Left lung (tissue), 10 donors: Measurements from ENCODE around the gene SUPT3H. TPM values are rescaled to one million over a fixed set of nuclear protein-coding genes. Genes with fewer than 3 reads are reported as not detected.
"Not testable (repeated sequence)": the region's sequence is repeated elsewhere in the genome, so short reads cannot be mapped to it uniquely, and the experiment has no call there.

Experiments
- ATAC-seq: fragments of 200-7000 bp; cut with Tn5 transposase; one replicate; pipeline ENCODE4 v1.9.1; 2020; ENCODE audit warnings: moderate library complexity
- DNase-seq, 4 donors: peaks; one replicate each; pipeline ENCODE4 v3.0.0-alpha.2; 2013 to 2020
- H3K27ac ChIP-seq, 2 donors: fragments of 200-600 bp; sonication (generic) in 1 of 2; one replicate each; pipeline versions ENCODE4 v1.5.0 to v1.8.0; 2020 to 2021
- H3K27me3 ChIP-seq, 2 donors: fragments of 200-600 bp; sonication (generic) in 1 of 2; one replicate each; pipeline versions ENCODE4 v1.5.0 to v1.8.0; 2020 to 2021
- H3K36me3 ChIP-seq, 2 donors: fragments of 200-600 bp; sonication (generic) in 1 of 2; one replicate each; pipeline versions ENCODE4 v1.5.0 to v1.8.0; 2020 to 2021
- H3K4me1 ChIP-seq, 2 donors: fragments of 200-600 bp; one replicate each; pipeline ENCODE4 v1.8.0; 2021
- H3K4me3 ChIP-seq, 2 donors: fragments of 200-600 bp; sonication (generic) in 1 of 2; one replicate each; pipeline versions ENCODE4 v1.5.0 to v1.8.0; 2020 to 2021; ENCODE audit warnings: mild to moderate bottlenecking in 1 of 2
- H3K9me3 ChIP-seq, 2 donors: fragments of 200-600 bp; sonication (generic) in 1 of 2; one replicate each; pipeline versions ENCODE4 v1.5.0 to v1.8.0; 2020 to 2021
- CTCF ChIP-seq, 2 donors: fragments of 200-600 bp; sonication (generic) in 1 of 2; IDR thresholded peaks; one replicate each; pipeline versions ENCODE4 v1.5.0 to v1.8.0; 2021; ENCODE audit warnings: antibody characterized with exemption in 2 of 2
- intact Hi-C, 2 donors: fragments of 100-400 bp; cut with DNase I; formaldehyde crosslinking; loops; one replicate each; pipeline versions ENCODE4 v1.11.2 to v1.14.2; 2022
- polyA plus RNA-seq, 6 donors: library from polyadenylated mRNA; unstranded; fragments of 120-200 nt; gene quantifications; one replicate each; pipeline ENCODE4 v1.2.1, GENCODE V29; 2013; ENCODE audit not compliant: insufficient read length in 6 of 6
- total RNA-seq, 2 donors: library from RNA; stranded (reverse); fragmentation: NEBNext Ultra II Directional; extraction: Animal tissue kit (Norgen Biotek cat#: 25700); gene quantifications; one replicate each; pipeline ENCODE4 v1.2.1, GENCODE V29; 2021
- donor health status: DM: no; HTN: yes; CAD: no.
- donor health status: DM: no; HTN: no; CAD: no.

Gene SUPT3H
- total and polyA plus RNA-seq, 8 donors = 4.7 to 33.0 (median 26.2) TPM

DNA sequence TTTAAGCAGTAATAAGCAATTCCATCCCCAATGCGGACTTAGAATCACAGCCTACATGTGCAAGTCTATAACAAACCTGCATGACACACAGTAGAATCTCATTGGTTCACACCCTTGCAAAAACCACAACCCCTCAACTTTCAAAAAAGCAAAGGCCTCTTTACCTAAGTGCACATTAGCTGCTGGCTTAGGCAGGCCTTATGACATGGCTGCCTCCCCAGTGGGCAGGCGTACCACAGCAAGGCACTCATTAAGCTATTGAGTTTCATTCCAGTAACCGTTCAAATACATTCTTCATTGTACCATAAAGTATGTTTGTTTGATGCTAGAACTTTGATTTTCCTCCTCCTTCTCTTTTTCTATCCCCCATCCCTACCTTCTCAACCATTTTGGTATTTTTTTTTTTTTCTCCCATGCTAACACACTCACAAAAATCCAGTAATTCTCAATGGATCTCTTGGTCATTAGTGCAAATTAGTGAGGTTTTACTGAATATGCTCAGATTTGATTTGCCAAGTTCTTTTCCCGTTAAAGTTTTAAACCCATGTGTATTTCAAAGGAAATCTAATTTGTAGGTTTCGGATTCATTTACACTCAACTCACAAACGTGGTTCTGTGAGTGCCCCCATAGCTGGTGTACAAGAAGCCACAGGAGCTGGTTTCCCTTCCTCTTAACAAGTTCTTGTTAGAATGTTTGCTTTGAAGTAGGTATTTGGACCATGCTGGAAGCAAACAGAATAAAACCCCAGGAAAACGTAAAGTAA, 510.0 kb downstream of the SUPT3H start:
- no peak overlapping the region for H3K4me3 ChIP-seq
- H3K4me1 ChIP-seq = no peaks in the 10 kb centered on the region
- H3K27me3 ChIP-seq = no peaks in the 10 kb centered on the region
- TF ChIP-seq CTCF (IDR thresholded peaks at IDR 0.05) = no peak
- H3K9me3 ChIP-seq = peaks cover 0 to 11% of the 10 kb centered on the region in 2 donors
- no peaks in the 10 kb centered on the region for H3K36me3 ChIP-seq
- intact Hi-C loops = no loop called here
- ATAC-seq = no peak
- no peak overlapping the region for H3K27ac ChIP-seq
- no peak for DNase-seq

DNA sequence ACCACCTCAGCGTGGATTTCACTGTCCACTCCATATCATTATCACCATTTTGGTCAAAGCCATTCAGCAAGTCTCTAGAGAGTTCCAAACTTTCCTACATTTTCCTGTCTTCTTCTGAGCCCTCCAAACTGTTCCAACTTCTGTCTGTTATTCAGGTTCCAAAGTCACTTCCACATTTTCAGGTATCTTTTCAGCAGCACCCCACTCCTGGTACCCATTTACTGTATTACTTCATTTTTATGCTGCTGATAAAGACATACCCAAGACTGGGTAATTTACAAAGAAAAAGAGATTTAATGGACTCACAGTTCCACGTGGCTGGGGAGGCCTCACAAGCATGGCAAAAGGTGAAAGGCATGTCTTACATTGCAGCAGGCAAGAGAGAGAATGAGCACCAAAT, 512.5 kb downstream of the SUPT3H start:
- ATAC-seq, H3K27me3 ChIP-seq, H3K4me3 ChIP-seq, H3K4me1 ChIP-seq, H3K27ac ChIP-seq, DNase-seq, H3K36me3 ChIP-seq, intact Hi-C loops: not testable (repeated sequence)
- peaks cover 0 to 11% of the 10 kb centered on the region in 2 donors for H3K9me3 ChIP-seq

DNA sequence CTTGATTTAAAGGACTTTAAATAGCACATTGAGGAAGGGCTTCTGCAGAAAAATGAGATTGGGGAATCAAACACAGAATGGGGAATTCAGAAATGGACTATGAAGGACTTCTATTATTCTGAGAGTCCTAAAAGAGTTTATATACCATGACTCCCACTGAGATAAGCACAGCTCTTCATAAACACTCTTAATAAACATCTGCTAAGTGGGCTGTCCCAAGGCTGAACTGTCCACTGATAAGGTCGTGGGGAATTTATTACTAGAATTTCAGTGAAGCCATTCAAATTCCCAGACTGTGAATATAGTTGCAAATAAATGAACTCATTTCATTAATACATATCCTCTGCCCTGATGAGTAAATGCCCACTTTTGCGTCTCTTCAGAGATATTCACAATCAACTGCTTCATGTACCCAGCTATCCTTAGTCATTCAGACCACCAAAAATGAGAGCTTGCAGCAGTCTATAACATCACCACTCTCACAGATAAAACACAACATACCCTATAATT, 517.8 kb downstream of the SUPT3H start:
- H3K4me1 ChIP-seq = peaks cover 0 to 4% of the 10 kb centered on the region in 2 donors
- no peaks in the 10 kb centered on the region for H3K27me3 ChIP-seq
- ATAC-seq = no peak
- H3K4me3 ChIP-seq = no peak overlapping the region
- intact Hi-C loops = no loop called here
- no peak for DNase-seq
- no peaks in the 10 kb centered on the region for H3K36me3 ChIP-seq
- H3K27ac ChIP-seq = no peak overlapping the region
- H3K9me3 ChIP-seq = peaks cover 0 to 6% of the 10 kb centered on the region in 2 donors
- TF ChIP-seq CTCF (IDR thresholded peaks at IDR 0.05) = no peak

DNA sequence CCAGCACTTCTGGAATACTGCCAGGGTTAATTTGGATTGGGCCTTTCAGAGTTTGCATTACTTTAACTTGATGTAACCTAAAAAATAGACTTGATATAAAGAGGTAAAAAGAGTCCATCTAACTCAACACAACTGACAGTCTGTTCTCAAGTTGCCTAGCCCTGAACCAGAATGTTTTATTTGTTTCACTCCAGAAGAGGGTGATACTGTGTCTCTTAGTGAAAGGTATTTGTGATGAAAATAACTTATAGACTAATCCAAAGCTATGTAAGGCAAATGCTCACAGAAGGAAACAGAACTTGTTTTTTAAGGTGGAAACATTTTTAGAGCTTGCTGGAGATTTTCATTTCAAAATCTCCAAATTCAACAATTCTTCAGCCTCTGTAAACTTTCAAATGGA, 518.7 kb downstream of the SUPT3H start:
- intact Hi-C loops = no loop called here
- ATAC-seq = no peak
- no peak for TF ChIP-seq CTCF (IDR thresholded peaks at IDR 0.05)
- H3K27me3 ChIP-seq = no peaks in the 10 kb centered on the region
- no peaks in the 10 kb centered on the region for H3K9me3 ChIP-seq
- no peak overlapping the region for H3K4me3 ChIP-seq
- no peak for DNase-seq
- H3K4me1 ChIP-seq = peaks cover 0 to 4% of the 10 kb centered on the region in 2 donors
- no peak overlapping the region for H3K27ac ChIP-seq
- H3K36me3 ChIP-seq = no peaks in the 10 kb centered on the region

- H3K9me3 ChIP-seq = no peaks in the 10 kb centered on the region
- no peak overlapping the region for H3K27ac ChIP-seq
- peaks cover 0 to 4% of the 10 kb centered on the region in 2 donors for H3K4me1 ChIP-seq
- no peaks in the 10 kb centered on the region for H3K27me3 ChIP-seq
- DNase-seq = peak in 1 of 4 donors; percentile 23
- H3K4me3 ChIP-seq = no peak overlapping the region
- TF ChIP-seq CTCF (IDR thresholded peaks at IDR 0.05) = no peak
- H3K36me3 ChIP-seq = no peaks in the 10 kb centered on the region
- ATAC-seq = no peak
- intact Hi-C loops = no loop called here
Observed at GRCh38 chr6:44856479-44856878, 521.3 kb downstream of the SUPT3H start.
